A204.1 (cell line): ENCODE data around the gene FUT7.

Source experiments
- FAIRE-seq: peaks from 2 replicates; lab custom pipeline; 2012; peaks lifted over from hg19 to GRCh38; lab: Jason Lieb, UNC

FUT7 gene

DNA sequence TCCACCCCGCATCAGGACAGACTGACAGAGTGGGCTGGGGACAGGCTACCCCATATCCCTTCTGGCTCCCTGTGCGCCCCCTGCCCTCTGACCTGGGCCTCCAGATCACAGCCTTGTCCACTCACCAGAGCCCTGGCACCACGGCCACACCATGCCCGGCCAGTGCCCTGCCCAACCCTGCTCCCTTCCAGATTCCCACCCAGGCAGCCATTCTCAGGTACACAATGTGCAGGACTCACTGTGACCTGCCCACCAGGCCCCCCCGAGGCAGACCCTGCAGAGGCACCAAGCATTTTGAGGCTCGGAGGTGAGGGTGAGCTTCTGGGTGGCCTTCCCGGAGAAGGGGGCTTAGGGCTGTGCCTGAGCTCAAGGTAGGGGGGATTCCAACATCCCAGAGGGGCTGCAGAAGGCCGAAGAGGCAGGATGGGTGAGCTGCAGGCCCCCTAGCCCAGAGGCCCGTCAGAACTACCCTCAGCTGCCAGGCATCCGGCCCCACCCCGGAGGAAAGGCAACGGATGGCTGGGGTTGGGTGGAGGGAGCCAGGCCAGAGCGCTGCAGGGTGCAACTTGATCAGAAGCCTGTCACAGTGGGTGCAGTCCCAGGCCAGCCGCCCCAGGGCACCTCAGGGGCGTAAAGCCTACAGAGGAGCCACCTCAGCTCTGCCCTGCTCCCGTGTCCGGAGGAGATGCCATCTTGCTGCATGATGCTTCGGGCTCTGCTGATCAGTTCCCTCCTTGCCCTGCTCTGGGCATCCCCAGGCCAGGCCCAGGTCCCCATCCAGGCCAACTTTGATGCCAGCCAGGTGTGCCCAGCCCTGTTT lies 49.4 kb downstream of the FUT7 start, which contains the start of gene LCNL1:
Gene LCNL1, plus strand, starts transcription at position 762 of the 820 bp plus-strand sequence. CDS start 594 bp downstream, outside the sequence.
- no peak for FAIRE-seq

DNA sequence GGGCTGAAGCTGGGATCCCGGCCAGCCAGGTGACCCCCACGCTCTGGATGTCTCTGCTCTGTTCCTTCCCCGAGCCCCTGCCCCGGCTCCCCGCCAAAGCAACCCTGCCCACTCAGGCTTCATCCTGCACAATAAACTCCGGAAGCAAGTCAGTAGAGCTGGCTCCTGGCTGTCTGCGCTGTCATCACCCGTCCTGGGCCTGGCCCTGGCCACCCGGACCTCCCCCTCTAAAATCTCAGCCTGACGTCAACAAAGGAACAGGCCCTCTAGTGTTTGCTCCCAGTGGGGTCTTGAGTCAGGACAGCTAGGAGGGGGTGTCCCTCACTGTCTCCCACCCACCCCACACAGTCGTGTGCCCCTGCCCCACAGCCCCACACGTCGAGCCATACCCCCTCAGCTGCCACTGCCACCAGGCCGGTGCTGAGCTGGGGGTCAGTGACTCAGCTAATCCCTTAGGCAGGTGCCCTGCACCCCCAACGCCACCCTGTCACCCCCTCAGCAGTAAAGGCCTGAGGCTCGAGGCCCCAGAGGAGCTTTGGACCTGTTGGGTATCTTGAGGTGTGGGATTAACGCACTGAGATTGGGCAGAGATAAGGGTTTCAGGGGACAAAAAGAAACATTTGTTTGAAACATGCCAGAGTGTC lies 50.2 kb downstream of the FUT7 start:
- no peak for FAIRE-seq

GRCh38 chr9:136980669-136981478 lies 51.0 kb downstream of the FUT7 start:
- no peak for FAIRE-seq
